Liver (tissue), 9 donors: ENCODE measurements around the gene PRKAR1B. TPM values are rescaled to one million over a fixed set of nuclear protein-coding genes. Genes with fewer than 3 reads are reported as not detected.

Experiments
- DNase-seq: peaks from one replicate; pipeline ENCODE4 v3.0.0-alpha.2; 2017; ENCODE audit warnings: low spot score
- H3K27ac ChIP-seq, 2 donors: one replicate each; pipeline ENCODE4 v1.7.0; 2013; ENCODE audit warnings: inconsistent platforms in 2 of 2, low read length in 2 of 2, control low read depth in 1 of 2, low read depth in 1 of 2, mild to moderate bottlenecking in 1 of 2
- H3K27me3 ChIP-seq, 4 donors: one replicate each; pipeline versions ENCODE4 v1.6.1 to v1.7.0; 2013; ENCODE audit warnings: low read length in 3 of 4, inconsistent platforms in 1 of 4, mild to moderate bottlenecking in 1 of 4, moderate library complexity in 1 of 4; ENCODE audit not compliant: control insufficient read depth in 4 of 4, insufficient read depth in 4 of 4
- H3K36me3 ChIP-seq, 4 donors: one replicate each; pipeline versions ENCODE4 v1.6.1 to v1.7.0; 2013; ENCODE audit warnings: low read length in 3 of 4, mild to moderate bottlenecking in 3 of 4, low read depth in 1 of 4, moderate library complexity in 1 of 4; ENCODE audit not compliant: control insufficient read depth in 4 of 4, insufficient read depth in 3 of 4
- H3K4me1 ChIP-seq, 4 donors: one replicate each; pipeline versions ENCODE4 v1.6.1 to v1.7.0; 2013; ENCODE audit warnings: low read length in 3 of 4, mild to moderate bottlenecking in 3 of 4, moderate library complexity in 1 of 4; ENCODE audit not compliant: control insufficient read depth in 4 of 4, insufficient read depth in 4 of 4
- H3K4me3 ChIP-seq, 3 donors: one replicate each; pipeline versions ENCODE4 v1.6.1 to v1.7.0; 2013; ENCODE audit warnings: low read length in 3 of 3, control low read depth in 1 of 3, low read depth in 1 of 3, mild to moderate bottlenecking in 1 of 3
- H3K9ac ChIP-seq, 2 donors: one replicate each; pipeline ENCODE4 v1.7.0; 2013; ENCODE audit warnings: low read length in 2 of 2, mild to moderate bottlenecking in 2 of 2, moderate library complexity in 2 of 2, control low read depth in 1 of 2, low read depth in 1 of 2
- H3K9me3 ChIP-seq, 4 donors: one replicate each; pipeline versions ENCODE4 v1.6.1 to v1.7.0; 2013; ENCODE audit warnings: low read length in 3 of 4; ENCODE audit not compliant: control insufficient read depth in 4 of 4
- EGR1 ChIP-seq, 2 donors: IDR thresholded peaks; 2 replicates each; pipeline ENCODE4 v1.6.1; 2016 to 2018; ENCODE audit warnings: antibody characterized with exemption in 2 of 2, low read depth in 2 of 2
- FOXA1 ChIP-seq: IDR thresholded peaks from 2 replicates; pipeline ENCODE4 v1.6.1; 2016; ENCODE audit warnings: antibody characterized with exemption
- FOXA2 ChIP-seq: IDR thresholded peaks from 2 replicates; pipeline ENCODE4 v1.6.1; 2016; ENCODE audit warnings: antibody characterized with exemption
- GABPA ChIP-seq, 2 donors: IDR thresholded peaks in 1 of 2; conservative IDR thresholded peaks in 1 of 2; 2 replicates each; pipeline ENCODE4 v1.6.1; 2016; ENCODE audit warnings: antibody characterized with exemption in 2 of 2, mild to moderate bottlenecking in 1 of 2, moderate library complexity in 1 of 2
- HNF4A ChIP-seq, 2 donors: conservative IDR thresholded peaks; 2 replicates each; pipeline ENCODE4 v1.6.1; 2016; ENCODE audit warnings: antibody characterized with exemption in 2 of 2, mild to moderate bottlenecking in 2 of 2
- HNF4G ChIP-seq: IDR thresholded peaks from 2 replicates; pipeline ENCODE4 v1.6.1; 2016; ENCODE audit warnings: antibody characterized with exemption
- JUND ChIP-seq, 2 donors: IDR thresholded peaks; 2 replicates each; pipeline ENCODE4 v1.6.1; 2016; ENCODE audit warnings: antibody characterized with exemption in 2 of 2
- NR2F2 ChIP-seq: IDR thresholded peaks from 2 replicates; pipeline ENCODE4 v1.6.1; 2016; ENCODE audit warnings: antibody characterized with exemption
- RAD21 ChIP-seq, 2 donors: IDR thresholded peaks; 2 replicates each; pipeline ENCODE4 v1.6.1; 2016; ENCODE audit warnings: antibody characterized with exemption in 2 of 2, mild to moderate bottlenecking in 2 of 2
- RXRA ChIP-seq, 2 donors: IDR thresholded peaks; 2 replicates each; pipeline ENCODE4 v1.6.1; 2017 to 2018; ENCODE audit warnings: antibody characterized with exemption in 2 of 2, mild to moderate bottlenecking in 1 of 2
- SP1 ChIP-seq: IDR thresholded peaks from 2 replicates; pipeline ENCODE4 v1.6.1; 2018; ENCODE audit warnings: antibody characterized with exemption, mild to moderate bottlenecking
- TAF1 ChIP-seq: conservative IDR thresholded peaks from 2 replicates; pipeline ENCODE4 v1.6.1; 2016; ENCODE audit warnings: antibody characterized with exemption, mild to moderate bottlenecking
- YY1 ChIP-seq: IDR thresholded peaks from 2 replicates; pipeline ENCODE4 v1.6.1; 2016; ENCODE audit warnings: antibody characterized with exemption, mild to moderate bottlenecking
- WGBS: extraction: QIAGEN DNeasy Blood & Tissue Kit; methylation state at CpG from one replicate; pipeline ENCODE4 v1.1.7; 2013; 5-methylcytosine and 5-hydroxymethylcytosine counted together
- polyA plus RNA-seq, 2 donors: library from polyadenylated mRNA; stranded (reverse) in 1 of 2; unstranded in 1 of 2; fragments of 200-250 nt in 1 of 2; fragments of >200 nt in 1 of 2; fragmentation: Nextera tagmentation in 1 of 2; extraction: Ambion mirVana in 1 of 2; gene quantifications; one replicate each; pipeline versions ENCODE4 v1.2.1 to v1.2.3, GENCODE V29; 2013 to 2015
- total RNA-seq, 2 donors: library from RNA; depleted of rRNA; stranded (reverse); fragments of >200 nt; gene quantifications; one replicate each; pipeline ENCODE4 v1.2.3, GENCODE V29; 2014
- TF ChIP-seq, protein P1 (sequence below): fragments of 150-350 bp; IDR thresholded peaks from 2 replicates; pipeline ENCODE4 v1.5.1; 2017; ENCODE audit warnings: improper control_type of control experiment, low read depth, low read length; ENCODE audit not compliant: missing input control
- TF ChIP-seq, protein P2 (sequence below): IDR thresholded peaks from 2 replicates; pipeline ENCODE4 v1.6.1; 2016; ENCODE audit warnings: antibody characterized with exemption, mild to moderate bottlenecking
- TF ChIP-seq, protein P3 (sequence below): IDR thresholded peaks from 2 replicates; pipeline ENCODE4 v1.6.1; 2016; ENCODE audit warnings: antibody characterized with exemption
- TF ChIP-seq, protein P4 (sequence below): IDR thresholded peaks from 2 replicates; pipeline ENCODE4 v1.6.1; 2016; ENCODE audit warnings: antibody characterized with exemption
- TF ChIP-seq, protein P5 (sequence below): IDR thresholded peaks from 2 replicates; pipeline ENCODE4 v1.6.1; 2016; ENCODE audit warnings: antibody characterized with exemption
- donor health status: healthy.
- donor health status: healthy.
- donor health status: healthy.
- donor health status: healthy.
- donor health status: healthy.

The PRKAR1B gene
- total and polyA plus RNA-seq, 4 donors = 11.1 to 14.4 (median 12.4) TPM

DNA sequence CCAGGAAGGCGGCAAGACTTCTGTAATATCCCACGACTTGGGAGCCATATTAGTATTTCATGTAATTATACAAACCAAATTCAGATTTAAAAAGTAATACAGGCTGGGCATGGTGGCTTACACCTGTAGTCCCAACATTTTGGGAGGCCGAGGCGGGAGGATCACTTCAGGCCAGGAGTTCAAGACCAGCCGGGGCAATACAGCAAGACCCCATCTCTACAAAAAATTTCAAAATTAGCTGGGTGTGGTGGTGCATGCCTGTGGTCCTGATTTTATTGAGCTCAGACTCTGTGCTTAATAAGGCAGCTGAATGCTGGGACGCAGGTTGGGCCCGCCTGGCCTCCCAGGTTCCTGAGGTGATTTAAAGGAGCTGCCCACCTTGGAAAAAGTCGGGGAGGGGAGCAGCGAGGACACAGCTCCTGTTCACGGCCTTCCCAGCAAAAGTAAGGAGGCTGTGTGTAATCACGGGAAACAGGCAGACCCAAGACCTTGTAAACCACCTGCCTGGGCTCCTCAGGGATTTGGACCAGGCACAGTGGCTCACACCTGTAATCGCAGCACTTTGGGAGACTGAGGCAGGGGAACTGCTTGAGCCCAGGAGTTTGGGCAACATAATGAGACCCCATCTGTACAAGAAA is 93.6 kb downstream of the PRKAR1B start:
- no peak for DNase-seq
- H3K27me3 ChIP-seq = no peaks in the 10 kb centered on the region
- H3K27ac ChIP-seq = no peak overlapping the region
- H3K36me3 ChIP-seq = no peaks in the 10 kb centered on the region
- H3K9me3 ChIP-seq = no peaks in the 10 kb centered on the region
- H3K4me3 ChIP-seq = no peak overlapping the region
- no peak for TF ChIP-seq YY1
- TF ChIP-seq RXRA (IDR thresholded peaks at IDR 0.05) = no peak
- TF ChIP-seq EGR1 (IDR thresholded peaks at IDR 0.05; ENCODE audit: low read depth in 2 of 2) = no peak
- no peak for TF ChIP-seq FOXA2
- no peak for TF ChIP-seq GABPA (IDR thresholded peaks at IDR 0.05 in 1 of 2, conservative IDR thresholded peaks at IDR 0.05 in 1 of 2)
- TF ChIP-seq SP1 = no peak
- no peak for TF ChIP-seq HNF4G
- TF ChIP-seq, protein P1, sequence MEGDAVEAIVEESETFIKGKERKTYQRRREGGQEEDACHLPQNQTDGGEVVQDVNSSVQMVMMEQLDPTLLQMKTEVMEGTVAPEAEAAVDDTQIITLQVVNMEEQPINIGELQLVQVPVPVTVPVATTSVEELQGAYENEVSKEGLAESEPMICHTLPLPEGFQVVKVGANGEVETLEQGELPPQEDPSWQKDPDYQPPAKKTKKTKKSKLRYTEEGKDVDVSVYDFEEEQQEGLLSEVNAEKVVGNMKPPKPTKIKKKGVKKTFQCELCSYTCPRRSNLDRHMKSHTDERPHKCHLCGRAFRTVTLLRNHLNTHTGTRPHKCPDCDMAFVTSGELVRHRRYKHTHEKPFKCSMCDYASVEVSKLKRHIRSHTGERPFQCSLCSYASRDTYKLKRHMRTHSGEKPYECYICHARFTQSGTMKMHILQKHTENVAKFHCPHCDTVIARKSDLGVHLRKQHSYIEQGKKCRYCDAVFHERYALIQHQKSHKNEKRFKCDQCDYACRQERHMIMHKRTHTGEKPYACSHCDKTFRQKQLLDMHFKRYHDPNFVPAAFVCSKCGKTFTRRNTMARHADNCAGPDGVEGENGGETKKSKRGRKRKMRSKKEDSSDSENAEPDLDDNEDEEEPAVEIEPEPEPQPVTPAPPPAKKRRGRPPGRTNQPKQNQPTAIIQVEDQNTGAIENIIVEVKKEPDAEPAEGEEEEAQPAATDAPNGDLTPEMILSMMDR = no peak
- no peak for TF ChIP-seq JUND (IDR thresholded peaks at IDR 0.05)
- TF ChIP-seq, protein P2, sequence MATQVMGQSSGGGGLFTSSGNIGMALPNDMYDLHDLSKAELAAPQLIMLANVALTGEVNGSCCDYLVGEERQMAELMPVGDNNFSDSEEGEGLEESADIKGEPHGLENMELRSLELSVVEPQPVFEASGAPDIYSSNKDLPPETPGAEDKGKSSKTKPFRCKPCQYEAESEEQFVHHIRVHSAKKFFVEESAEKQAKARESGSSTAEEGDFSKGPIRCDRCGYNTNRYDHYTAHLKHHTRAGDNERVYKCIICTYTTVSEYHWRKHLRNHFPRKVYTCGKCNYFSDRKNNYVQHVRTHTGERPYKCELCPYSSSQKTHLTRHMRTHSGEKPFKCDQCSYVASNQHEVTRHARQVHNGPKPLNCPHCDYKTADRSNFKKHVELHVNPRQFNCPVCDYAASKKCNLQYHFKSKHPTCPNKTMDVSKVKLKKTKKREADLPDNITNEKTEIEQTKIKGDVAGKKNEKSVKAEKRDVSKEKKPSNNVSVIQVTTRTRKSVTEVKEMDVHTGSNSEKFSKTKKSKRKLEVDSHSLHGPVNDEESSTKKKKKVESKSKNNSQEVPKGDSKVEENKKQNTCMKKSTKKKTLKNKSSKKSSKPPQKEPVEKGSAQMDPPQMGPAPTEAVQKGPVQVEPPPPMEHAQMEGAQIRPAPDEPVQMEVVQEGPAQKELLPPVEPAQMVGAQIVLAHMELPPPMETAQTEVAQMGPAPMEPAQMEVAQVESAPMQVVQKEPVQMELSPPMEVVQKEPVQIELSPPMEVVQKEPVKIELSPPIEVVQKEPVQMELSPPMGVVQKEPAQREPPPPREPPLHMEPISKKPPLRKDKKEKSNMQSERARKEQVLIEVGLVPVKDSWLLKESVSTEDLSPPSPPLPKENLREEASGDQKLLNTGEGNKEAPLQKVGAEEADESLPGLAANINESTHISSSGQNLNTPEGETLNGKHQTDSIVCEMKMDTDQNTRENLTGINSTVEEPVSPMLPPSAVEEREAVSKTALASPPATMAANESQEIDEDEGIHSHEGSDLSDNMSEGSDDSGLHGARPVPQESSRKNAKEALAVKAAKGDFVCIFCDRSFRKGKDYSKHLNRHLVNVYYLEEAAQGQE = no peak
- TF ChIP-seq RAD21 (IDR thresholded peaks at IDR 0.05) = no peak
- TF ChIP-seq, protein P3, sequence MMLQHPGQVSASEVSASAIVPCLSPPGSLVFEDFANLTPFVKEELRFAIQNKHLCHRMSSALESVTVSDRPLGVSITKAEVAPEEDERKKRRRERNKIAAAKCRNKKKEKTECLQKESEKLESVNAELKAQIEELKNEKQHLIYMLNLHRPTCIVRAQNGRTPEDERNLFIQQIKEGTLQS = no peak
- TF ChIP-seq, protein P4, sequence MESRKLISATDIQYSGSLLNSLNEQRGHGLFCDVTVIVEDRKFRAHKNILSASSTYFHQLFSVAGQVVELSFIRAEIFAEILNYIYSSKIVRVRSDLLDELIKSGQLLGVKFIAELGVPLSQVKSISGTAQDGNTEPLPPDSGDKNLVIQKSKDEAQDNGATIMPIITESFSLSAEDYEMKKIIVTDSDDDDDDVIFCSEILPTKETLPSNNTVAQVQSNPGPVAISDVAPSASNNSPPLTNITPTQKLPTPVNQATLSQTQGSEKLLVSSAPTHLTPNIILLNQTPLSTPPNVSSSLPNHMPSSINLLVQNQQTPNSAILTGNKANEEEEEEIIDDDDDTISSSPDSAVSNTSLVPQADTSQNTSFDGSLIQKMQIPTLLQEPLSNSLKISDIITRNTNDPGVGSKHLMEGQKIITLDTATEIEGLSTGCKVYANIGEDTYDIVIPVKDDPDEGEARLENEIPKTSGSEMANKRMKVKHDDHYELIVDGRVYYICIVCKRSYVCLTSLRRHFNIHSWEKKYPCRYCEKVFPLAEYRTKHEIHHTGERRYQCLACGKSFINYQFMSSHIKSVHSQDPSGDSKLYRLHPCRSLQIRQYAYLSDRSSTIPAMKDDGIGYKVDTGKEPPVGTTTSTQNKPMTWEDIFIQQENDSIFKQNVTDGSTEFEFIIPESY = no peak
- TF ChIP-seq TAF1 = no peak
- TF ChIP-seq NR2F2 = no peak
- no peak for TF ChIP-seq FOXA1
- TF ChIP-seq, protein P5, sequence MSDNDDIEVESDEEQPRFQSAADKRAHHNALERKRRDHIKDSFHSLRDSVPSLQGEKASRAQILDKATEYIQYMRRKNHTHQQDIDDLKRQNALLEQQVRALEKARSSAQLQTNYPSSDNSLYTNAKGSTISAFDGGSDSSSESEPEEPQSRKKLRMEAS = no peak
- TF ChIP-seq HNF4A (conservative IDR thresholded peaks at IDR 0.05) = no peak
- no peak overlapping the region for H3K9ac ChIP-seq
- H3K4me1 ChIP-seq = no peaks in the 10 kb centered on the region
- 97% methylated on average over 12 of the region's 12 CpGs for WGBS
